ENCODE results near the gene ERH. TPM values are rescaled to one million over a fixed set of nuclear protein-coding genes. Genes with fewer than 3 reads are reported as not detected.

ERH gene
- total and polyA plus RNA-seq, 8 donors: 32.4 to 75.4 (median 58.5) TPM

- intact Hi-C loops (cut with DNase I): no loop called here
- ATAC-seq (no peak), DNase-seq (no peak), FAIRE-seq (no peak)
- H3K9me3 ChIP-seq: no peaks in the 10 kb centered on the region
- WGBS, 2 donors: 93 to 96% methylated on average over 3 of the region's 3 CpGs
- H3K27ac ChIP-seq: no peak overlapping the region
- H3K27me3 ChIP-seq: no peaks in the 10 kb centered on the region
- H3K4me3 ChIP-seq: no peak overlapping the region
- H3K36me3 ChIP-seq: no peaks in the 10 kb centered on the region
- no peaks in the 10 kb centered on the region for H3K4me1 ChIP-seq
- TF ChIP-seq CTCF (IDR thresholded peaks at IDR 0.05): no peak
Observed at GRCh38 chr14:69353168-69353567, 44.9 kb downstream of the ERH start.

- no peak for FAIRE-seq
- ATAC-seq: no peak
- Histone ChIP-seq H3K27me3 (no peaks in the 10 kb centered on the region), H3K4me1 (no peaks in the 10 kb centered on the region), H3K4me3 (no peak overlapping the region), H3K9me3 (no peaks in the 10 kb centered on the region), H3K27ac (no peak overlapping the region), H3K36me3 (no peaks in the 10 kb centered on the region)
- WGBS, 2 donors: 75 to 91% methylated on average over 5 of the region's 5 CpGs
- intact Hi-C loops (cut with DNase I): no loop called here
- DNase-seq: no peak
- no peak for TF ChIP-seq CTCF (IDR thresholded peaks at IDR 0.05)
Observed at GRCh38 chr14:69351911-69352310, 46.2 kb downstream of the ERH start.

DNA sequence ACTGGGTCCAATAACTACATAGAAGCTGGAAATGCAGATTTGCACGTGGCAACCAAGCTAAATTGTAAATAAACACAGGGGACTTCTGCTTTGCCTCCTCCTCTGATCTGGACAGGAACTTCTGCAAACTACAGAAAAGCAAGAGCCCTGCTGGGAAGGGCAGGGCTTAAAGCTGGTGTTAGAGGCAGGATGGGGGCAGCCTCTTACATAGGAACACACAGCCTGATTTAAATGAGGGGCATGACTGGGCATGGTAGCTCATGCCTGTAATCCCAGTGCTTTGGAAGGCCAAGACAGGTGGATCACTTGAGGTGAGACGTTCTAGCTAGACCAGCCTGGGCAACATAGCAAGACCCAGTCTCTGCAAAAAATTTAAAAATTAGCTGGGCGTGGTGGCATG is 46.7 kb downstream of the ERH start:
- DNase-seq (no peak), FAIRE-seq (no peak), ATAC-seq (no peak)
- no peaks in the 10 kb centered on the region for H3K36me3 ChIP-seq
- H3K4me1 ChIP-seq: no peaks in the 10 kb centered on the region
- intact Hi-C loops (cut with DNase I): no loop called here
- H3K4me3 ChIP-seq: no peak overlapping the region
- H3K27ac ChIP-seq: no peak overlapping the region
- no peaks in the 10 kb centered on the region for H3K27me3 ChIP-seq
- WGBS, 2 donors: 72% methylated on average over 3 of the region's 3 CpGs
- no peaks in the 10 kb centered on the region for H3K9me3 ChIP-seq
- no peak for TF ChIP-seq CTCF (IDR thresholded peaks at IDR 0.05)

DNA sequence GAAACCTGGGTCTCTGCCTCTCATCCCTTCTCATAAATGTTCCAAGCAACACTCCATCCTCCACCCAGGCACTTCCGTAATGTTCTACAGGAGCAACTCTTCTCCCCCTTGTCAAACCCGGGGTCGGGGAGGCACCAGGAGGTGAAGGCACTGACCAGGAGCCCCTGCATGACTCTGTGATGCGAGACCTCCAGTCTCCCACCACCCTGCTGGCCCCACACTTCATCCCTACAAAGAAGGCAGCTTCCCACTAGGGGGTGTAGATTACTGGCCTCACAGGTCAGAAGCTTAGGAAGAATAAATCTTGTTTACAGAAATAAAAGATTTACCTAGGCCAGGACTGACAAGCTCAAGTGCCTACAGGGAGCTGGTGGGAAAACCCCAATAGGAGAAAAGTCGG is 47.2 kb downstream of the ERH start:
- TF ChIP-seq CTCF (IDR thresholded peaks at IDR 0.05): no peak
- Histone ChIP-seq H3K9me3 (no peaks in the 10 kb centered on the region), H3K27ac (no peak overlapping the region), H3K4me3 (no peak overlapping the region), H3K36me3 (no peaks in the 10 kb centered on the region), H3K27me3 (no peaks in the 10 kb centered on the region), H3K4me1 (no peaks in the 10 kb centered on the region)
- FAIRE-seq (no peak), DNase-seq (no peak), ATAC-seq (no peak)
- intact Hi-C loops (cut with DNase I): no loop called here
- 73 to 93% methylated on average over 4 to 5 of the region's 5 CpGs for WGBS, 2 donors

GRCh38 chr14:69349091-69349777 is 48.9 kb downstream of the ERH start:
- ATAC-seq (no peak), DNase-seq (no peak), FAIRE-seq (no peak)
- Histone ChIP-seq H3K9me3 (no peaks in the 10 kb centered on the region), H3K27ac (no peak overlapping the region), H3K4me3 (no peak overlapping the region), H3K27me3 (no peaks in the 10 kb centered on the region), H3K36me3 (no peaks in the 10 kb centered on the region), H3K4me1 (no peaks in the 10 kb centered on the region)
- WGBS, 2 donors: 86 to 91% methylated on average over 11 of the region's 11 CpGs
- intact Hi-C loops (cut with DNase I): no loop called here
- no peak for TF ChIP-seq CTCF (IDR thresholded peaks at IDR 0.05)
